ENCODE data around the gene ARL15.

ARL15 gene

GRCh38 chr5:54242297-54242696, 68.1 kb downstream of the ARL15 start:
- DNase-seq, result no peak

GRCh38 chr5:54234304-54234933, 76.0 kb downstream of the ARL15 start:
- peak; percentile 3 for DNase-seq

- DNase-seq, result no peak
These were observed 79.3 kb downstream of the ARL15 start for GRCh38 chr5:54230936-54231685.

- DNase-seq, result peak; percentile 23
These were observed 81.2 kb downstream of the ARL15 start for GRCh38 chr5:54229041-54229780.

GRCh38 chr5:54227759-54228158, 82.6 kb downstream of the ARL15 start:
- DNase-seq, result no peak

GRCh38 chr5:54227109-54227508, 83.3 kb downstream of the ARL15 start:
- no peak for DNase-seq

- no peak for DNase-seq
These were observed 84.2 kb downstream of the ARL15 start for GRCh38 chr5:54226215-54226614.

- no peak for DNase-seq
These were observed 86.1 kb downstream of the ARL15 start for GRCh38 chr5:54224103-54224826.

- no peak for DNase-seq
These were observed 88.0 kb downstream of the ARL15 start for GRCh38 chr5:54222336-54222735.

- no peak for DNase-seq
These were observed 89.2 kb downstream of the ARL15 start for GRCh38 chr5:54221135-54221534.

GRCh38 chr5:54220230-54221040, 89.9 kb downstream of the ARL15 start:
- DNase-seq, result no peak

- DNase-seq, result peak; percentile 23
These were observed 92.4 kb downstream of the ARL15 start for GRCh38 chr5:54217826-54218503.

GRCh38 chr5:54215233-54215736, 95.1 kb downstream of the ARL15 start:
- no peak for DNase-seq

- no peak for DNase-seq
These were observed 95.7 kb downstream of the ARL15 start for GRCh38 chr5:54214722-54215121.

GRCh38 chr5:54212331-54212730, 98.0 kb downstream of the ARL15 start:
- no peak for DNase-seq

GRCh38 chr5:54211912-54212311, 98.5 kb downstream of the ARL15 start:
- no peak for DNase-seq

GRCh38 chr5:54207566-54207965, 102.8 kb downstream of the ARL15 start:
- DNase-seq, result no peak

GRCh38 chr5:54206580-54207229, 103.7 kb downstream of the ARL15 start:
- no peak for DNase-seq

GRCh38 chr5:54205918-54206317, 104.5 kb downstream of the ARL15 start:
- DNase-seq, result no peak

- no peak for DNase-seq
These were observed 104.9 kb downstream of the ARL15 start for GRCh38 chr5:54205453-54205852.

- no peak for DNase-seq
These were observed 113.4 kb downstream of the ARL15 start for GRCh38 chr5:54197018-54197417.
